ENCODE measurements around the gene RUBCNL.

RUBCNL gene

DNA sequence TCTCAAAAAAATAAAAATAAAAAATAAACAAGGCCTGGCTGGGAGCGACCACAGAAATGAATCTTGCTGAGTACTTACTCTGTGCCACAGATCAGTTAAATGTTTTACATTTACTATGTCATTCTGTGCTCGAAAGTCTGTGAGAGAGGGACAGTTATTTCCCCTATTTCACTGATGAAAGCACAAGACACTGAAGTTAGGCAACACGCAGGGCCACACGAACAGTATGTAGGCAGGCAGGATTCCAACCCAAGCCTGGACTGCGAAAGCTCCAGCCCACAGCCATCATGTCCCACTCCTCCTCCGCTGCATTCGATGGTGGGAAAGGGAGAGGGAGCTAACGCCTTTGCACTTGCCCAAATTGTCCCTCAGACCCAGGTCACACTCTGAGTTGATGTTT, 34.2 kb downstream of the RUBCNL start:
- TF ChIP-seq CTCF (IDR thresholded peaks at IDR 0.05; ENCODE audit: control insufficient read depth, extremely low read depth, insufficient read depth): no peak
- no peak for DNase-seq (ENCODE audit: low read depth)
- H3K4me3 ChIP-seq (ENCODE audit: low read depth, low read length): no peak overlapping the region

DNA sequence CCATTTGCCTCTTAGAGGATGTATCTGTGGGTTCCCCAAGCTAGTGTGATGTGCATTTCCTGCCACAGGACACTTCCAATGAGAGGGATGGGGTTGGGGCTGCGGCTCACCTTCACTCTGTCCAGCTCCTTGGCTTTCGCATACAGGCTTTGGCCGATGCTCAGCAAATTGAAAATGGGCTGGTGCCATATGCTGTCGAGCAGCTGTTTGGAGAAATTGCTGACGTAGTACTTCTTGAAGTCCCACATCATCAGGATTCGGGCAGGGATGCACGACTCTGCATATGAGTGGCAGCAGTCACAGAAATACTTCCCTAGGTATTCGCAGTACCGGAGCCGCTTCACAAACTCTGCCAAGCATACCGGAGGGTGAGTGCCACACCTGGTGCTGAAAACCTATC, 37.0 kb downstream of the RUBCNL start:
- no peak overlapping the region for H3K4me3 ChIP-seq (ENCODE audit: low read depth, low read length)
- DNase-seq (ENCODE audit: low read depth): no peak
- no peak for TF ChIP-seq CTCF (IDR thresholded peaks at IDR 0.05; ENCODE audit: control insufficient read depth, extremely low read depth, insufficient read depth)

DNA sequence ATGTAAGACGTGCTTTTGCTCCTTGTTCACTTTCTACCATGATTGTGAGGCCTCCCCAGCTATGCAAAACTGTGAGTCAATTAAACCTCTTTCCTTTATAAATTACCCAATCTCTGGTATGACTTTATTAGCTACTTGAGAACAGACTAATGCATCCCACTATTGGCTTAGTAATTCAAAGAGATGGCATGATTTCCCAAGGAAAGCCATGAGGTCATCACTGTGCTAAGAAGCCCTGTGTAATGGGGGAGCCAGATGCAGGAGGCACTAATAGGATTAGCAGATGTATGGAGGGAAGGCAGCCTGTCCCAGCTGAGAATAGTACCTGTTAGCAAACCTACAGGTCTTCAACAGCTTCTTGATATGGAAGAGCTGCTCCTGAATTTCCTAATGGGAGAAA, 38.1 kb downstream of the RUBCNL start:
- H3K4me3 ChIP-seq (ENCODE audit: low read depth, low read length): no peak overlapping the region
- TF ChIP-seq CTCF (IDR thresholded peaks at IDR 0.05; ENCODE audit: control insufficient read depth, extremely low read depth, insufficient read depth): no peak
- no peak for DNase-seq (ENCODE audit: low read depth)

DNA sequence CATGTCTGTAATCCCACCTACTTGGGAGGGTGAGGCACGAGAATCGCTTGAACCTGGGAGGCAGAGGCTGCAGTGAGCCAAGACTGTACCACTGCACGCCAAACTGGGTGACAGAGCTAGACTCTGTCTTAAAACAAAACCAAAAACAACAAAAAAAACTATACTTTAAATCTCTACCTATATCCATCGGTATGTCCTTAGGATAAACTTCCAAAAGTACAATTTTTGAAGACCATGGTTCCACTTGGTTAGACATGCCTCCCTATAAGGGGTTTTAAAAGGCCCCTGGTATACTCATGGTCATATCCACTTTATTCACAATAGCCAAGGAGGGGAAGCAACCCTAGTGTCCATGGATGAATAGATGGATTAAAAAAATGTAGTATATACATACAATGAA, 39.8 kb downstream of the RUBCNL start:
- TF ChIP-seq CTCF (IDR thresholded peaks at IDR 0.05; ENCODE audit: control insufficient read depth, extremely low read depth, insufficient read depth): no peak
- no peak overlapping the region for H3K4me3 ChIP-seq (ENCODE audit: low read depth, low read length)
- DNase-seq (ENCODE audit: low read depth): no peak

GRCh38 chr13:46345866-46346265, 41.2 kb downstream of the RUBCNL start:
- H3K4me3 ChIP-seq (ENCODE audit: low read depth, low read length): no peak overlapping the region
- DNase-seq (ENCODE audit: low read depth): no peak
- TF ChIP-seq CTCF (IDR thresholded peaks at IDR 0.05; ENCODE audit: control insufficient read depth, extremely low read depth, insufficient read depth): no peak

DNA sequence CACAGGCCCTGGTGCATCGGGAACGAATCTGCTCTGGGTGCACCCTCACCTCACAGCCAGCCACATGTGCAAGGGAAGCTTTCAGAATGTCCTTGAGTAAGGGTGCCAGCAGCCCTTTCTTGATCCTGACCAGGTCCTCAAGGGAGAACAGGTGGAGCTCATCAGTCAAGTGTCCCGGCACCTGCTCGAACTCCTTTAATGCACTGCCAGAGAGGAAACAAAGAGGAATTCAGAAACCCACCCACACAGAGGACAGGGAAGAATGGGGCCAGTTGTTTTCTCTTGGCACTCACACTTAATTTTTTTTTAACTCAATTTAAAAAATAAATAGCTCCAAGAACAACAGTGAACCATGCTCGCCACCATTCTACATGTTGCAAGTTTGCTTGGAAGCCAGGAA, 41.7 kb downstream of the RUBCNL start:
- no peak for DNase-seq (ENCODE audit: low read depth)
- no peak overlapping the region for H3K4me3 ChIP-seq (ENCODE audit: low read depth, low read length)
- no peak for TF ChIP-seq CTCF (IDR thresholded peaks at IDR 0.05; ENCODE audit: control insufficient read depth, extremely low read depth, insufficient read depth)

- no peak for TF ChIP-seq CTCF (IDR thresholded peaks at IDR 0.05; ENCODE audit: control insufficient read depth, extremely low read depth, insufficient read depth)
- no peak for DNase-seq (ENCODE audit: low read depth)
- no peak overlapping the region for H3K4me3 ChIP-seq (ENCODE audit: low read depth, low read length)
Observed at GRCh38 chr13:46343279-46343994, 43.6 kb downstream of the RUBCNL start.
